GM23338 (cell line): ENCODE data around the gene TMEM119. TPM values are rescaled to one million over a fixed set of nuclear protein-coding genes. Genes with fewer than 3 reads are reported as not detected.

ENCODE experiments used
- ATAC-seq: fragments of 200-7000 bp; cut with Tn5 transposase; 3 replicates; pipeline ENCODE4 v1.9.1; 2020
- DNase-seq: peaks from one replicate; pipeline ENCODE4 v3.0.0-alpha.2; 2015; ENCODE audit warnings: low spot score
- H2AFZ ChIP-seq: fragments of 200-600 bp; sonication (generic); 2 replicates; pipeline ENCODE4 v1.8.0; 2016; ENCODE audit warnings: antibody characterized with exemption, mild to moderate bottlenecking, moderate library complexity
- H3F3A ChIP-seq: fragments of 200-600 bp; sonication (generic); replicated peaks from 2 replicates; pipeline ENCODE4 v1.8.0; 2017; ENCODE audit warnings: antibody characterized with exemption, mixed run types, low read depth
- H3K27ac ChIP-seq: fragments of 200-600 bp; sonication (generic); 2 replicates; pipeline ENCODE4 v1.6.1; 2016; ENCODE audit warnings: low read depth
- H3K27me3 ChIP-seq: fragments of 200-600 bp; sonication (generic); 2 replicates; pipeline ENCODE4 v1.8.0; 2016; ENCODE audit warnings: mild to moderate bottlenecking, mixed run types, moderate library complexity; ENCODE audit not compliant: insufficient read depth
- H3K36me3 ChIP-seq: fragments of 200-600 bp; sonication (generic); 2 replicates; pipeline ENCODE4 v1.8.0; 2016; ENCODE audit warnings: mild to moderate bottlenecking; ENCODE audit not compliant: insufficient read depth
- H3K4me1 ChIP-seq: fragments of 200-600 bp; sonication (generic); 2 replicates; pipeline ENCODE4 v1.8.0; 2016; ENCODE audit warnings: mild to moderate bottlenecking, moderate library complexity; ENCODE audit not compliant: insufficient read depth
- H3K4me2 ChIP-seq: fragments of 200-600 bp; sonication (generic); 2 replicates; pipeline ENCODE4 v1.7.1; 2017; ENCODE audit warnings: mixed run types
- H3K4me3 ChIP-seq: fragments of 200-600 bp; sonication (generic); 2 replicates; pipeline ENCODE4 v1.6.1; 2016; ENCODE audit warnings: mixed run types
- H3K79me2 ChIP-seq: fragments of 200-600 bp; sonication (generic); replicated peaks from 2 replicates; pipeline ENCODE4 v1.8.0; 2017; ENCODE audit warnings: mild to moderate bottlenecking; ENCODE audit not compliant: insufficient read depth
- H3K9me2 ChIP-seq: fragments of 200-600 bp; sonication (generic); 2 replicates; pipeline ENCODE4 v1.8.0; 2017; ENCODE audit not compliant: insufficient read depth
- H4K20me1 ChIP-seq: fragments of 200-600 bp; sonication (generic); replicated peaks from 2 replicates; pipeline ENCODE4 v1.8.0; 2017; ENCODE audit warnings: mild to moderate bottlenecking; ENCODE audit not compliant: insufficient read depth
- H3K27ac Mint-ChIP-seq: 2 replicates; pipeline ENCODE4 v1.8.0; 2020; ENCODE audit warnings: inconsistent platforms, mild to moderate bottlenecking, moderate library complexity, mixed read lengths
- H3K27me3 Mint-ChIP-seq: 3 replicates; pipeline ENCODE4 v1.8.0; 2022; ENCODE audit warnings: low read depth, mild to moderate bottlenecking, moderate library complexity, mixed read lengths, inconsistent platforms; ENCODE audit not compliant: insufficient read depth, poor library complexity
- H3K36me3 Mint-ChIP-seq: 3 replicates; pipeline ENCODE4 v1.8.0; 2021; ENCODE audit warnings: low read depth, mild to moderate bottlenecking, inconsistent platforms, moderate library complexity, mixed read lengths
- H3K4me1 Mint-ChIP-seq: 3 replicates; pipeline ENCODE4 v1.8.0; 2020; ENCODE audit warnings: mild to moderate bottlenecking, inconsistent platforms, mixed read lengths
- H3K4me3 Mint-ChIP-seq: 3 replicates; pipeline ENCODE4 v1.8.0; 2021; ENCODE audit warnings: moderate library complexity, mild to moderate bottlenecking, inconsistent platforms, mixed read lengths
- H3K9me3 Mint-ChIP-seq: 3 replicates; pipeline ENCODE4 v1.8.0; 2020; ENCODE audit warnings: moderate library complexity, mild to moderate bottlenecking, inconsistent platforms, mixed read lengths
- EZH2phosphoT487 ChIP-seq: fragments of 200-600 bp; sonication (generic); IDR thresholded peaks from one replicate; pipeline ENCODE4 v1.8.1; 2018; ENCODE audit warnings: antibody characterized with exemption; ENCODE audit not compliant: unreplicated experiment
- ZNF331 ChIP-seq: fragments of 250-450 bp; sonication (Bioruptor Pico); IDR thresholded peaks from 2 replicates; pipeline ENCODE4 v1.5.0; 2020; ENCODE audit warnings: low read depth, mild to moderate bottlenecking, moderate library complexity
- polyA plus RNA-seq: library from polyadenylated mRNA; unstranded; fragments of >200 nt; fragmentation: Nextera tagmentation; extraction: Ambion mirVana; gene quantifications from 2 replicates; pipeline ENCODE4 v1.2.1, GENCODE V29; 2016
- total RNA-seq: library from RNA; depleted of rRNA; stranded (reverse); fragments of >200 nt; shearing (Covaris generic); gene quantifications from 2 replicates; pipeline ENCODE4 v1.2.3, GENCODE V29; 2014
- TF ChIP-seq, protein P1 (sequence below): fragments of 250-450 bp; sonication (Bioruptor Pico); IDR thresholded peaks from 2 replicates; pipeline ENCODE4 v1.5.0; 2020; ENCODE audit warnings: mild to moderate bottlenecking, moderate library complexity
- TF ChIP-seq, protein P2 (sequence below): IDR thresholded peaks from one replicate; pipeline ENCODE4 v1.6.1; 2018; ENCODE audit warnings: antibody characterized with exemption; ENCODE audit not compliant: unreplicated experiment

Gene TMEM119
- total and polyA plus RNA-seq, 2 experiments from 2014 or later: 0.06 to 0.07 TPM

DNA sequence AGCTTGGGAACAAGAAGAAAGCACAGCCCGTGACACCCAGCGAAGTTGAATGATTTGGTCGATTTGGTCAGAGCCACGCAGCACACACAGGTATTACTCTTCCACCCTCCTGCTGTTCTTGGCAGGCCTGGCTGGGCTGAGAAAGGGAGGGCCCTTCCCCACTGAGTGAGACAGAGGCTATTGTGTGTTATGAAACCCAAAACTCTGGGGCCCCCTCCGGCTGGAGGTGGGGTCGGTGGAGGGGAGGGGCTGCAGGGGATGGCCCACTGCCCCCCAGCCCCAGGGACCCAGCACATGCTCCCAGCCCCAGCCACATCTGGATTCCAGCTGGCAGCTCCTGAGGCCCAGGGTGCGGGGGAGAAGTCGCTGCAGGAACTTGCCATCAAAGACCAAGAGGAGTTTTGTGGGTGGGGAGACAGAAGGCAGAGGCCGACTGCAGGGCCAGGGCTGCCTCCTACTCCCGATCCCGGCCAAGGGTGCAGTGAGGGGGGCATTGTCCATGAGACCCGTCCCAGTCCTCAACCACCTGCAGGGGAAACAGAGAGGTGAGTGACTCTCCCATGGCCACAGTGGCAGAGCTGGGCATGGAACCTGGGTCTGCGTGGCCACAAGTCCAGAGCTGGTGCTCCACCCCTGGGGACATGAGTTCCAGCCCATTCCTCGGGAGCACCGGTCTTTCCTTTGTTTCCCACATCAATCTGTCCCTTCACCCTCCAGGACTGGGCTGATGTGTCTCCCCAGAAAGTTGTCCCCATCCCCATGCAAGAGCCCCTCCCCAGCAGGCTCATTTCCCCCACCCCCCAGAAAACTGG lies 8.7 kb downstream of the TMEM119 start (continued):
- TF ChIP-seq, protein P1, sequence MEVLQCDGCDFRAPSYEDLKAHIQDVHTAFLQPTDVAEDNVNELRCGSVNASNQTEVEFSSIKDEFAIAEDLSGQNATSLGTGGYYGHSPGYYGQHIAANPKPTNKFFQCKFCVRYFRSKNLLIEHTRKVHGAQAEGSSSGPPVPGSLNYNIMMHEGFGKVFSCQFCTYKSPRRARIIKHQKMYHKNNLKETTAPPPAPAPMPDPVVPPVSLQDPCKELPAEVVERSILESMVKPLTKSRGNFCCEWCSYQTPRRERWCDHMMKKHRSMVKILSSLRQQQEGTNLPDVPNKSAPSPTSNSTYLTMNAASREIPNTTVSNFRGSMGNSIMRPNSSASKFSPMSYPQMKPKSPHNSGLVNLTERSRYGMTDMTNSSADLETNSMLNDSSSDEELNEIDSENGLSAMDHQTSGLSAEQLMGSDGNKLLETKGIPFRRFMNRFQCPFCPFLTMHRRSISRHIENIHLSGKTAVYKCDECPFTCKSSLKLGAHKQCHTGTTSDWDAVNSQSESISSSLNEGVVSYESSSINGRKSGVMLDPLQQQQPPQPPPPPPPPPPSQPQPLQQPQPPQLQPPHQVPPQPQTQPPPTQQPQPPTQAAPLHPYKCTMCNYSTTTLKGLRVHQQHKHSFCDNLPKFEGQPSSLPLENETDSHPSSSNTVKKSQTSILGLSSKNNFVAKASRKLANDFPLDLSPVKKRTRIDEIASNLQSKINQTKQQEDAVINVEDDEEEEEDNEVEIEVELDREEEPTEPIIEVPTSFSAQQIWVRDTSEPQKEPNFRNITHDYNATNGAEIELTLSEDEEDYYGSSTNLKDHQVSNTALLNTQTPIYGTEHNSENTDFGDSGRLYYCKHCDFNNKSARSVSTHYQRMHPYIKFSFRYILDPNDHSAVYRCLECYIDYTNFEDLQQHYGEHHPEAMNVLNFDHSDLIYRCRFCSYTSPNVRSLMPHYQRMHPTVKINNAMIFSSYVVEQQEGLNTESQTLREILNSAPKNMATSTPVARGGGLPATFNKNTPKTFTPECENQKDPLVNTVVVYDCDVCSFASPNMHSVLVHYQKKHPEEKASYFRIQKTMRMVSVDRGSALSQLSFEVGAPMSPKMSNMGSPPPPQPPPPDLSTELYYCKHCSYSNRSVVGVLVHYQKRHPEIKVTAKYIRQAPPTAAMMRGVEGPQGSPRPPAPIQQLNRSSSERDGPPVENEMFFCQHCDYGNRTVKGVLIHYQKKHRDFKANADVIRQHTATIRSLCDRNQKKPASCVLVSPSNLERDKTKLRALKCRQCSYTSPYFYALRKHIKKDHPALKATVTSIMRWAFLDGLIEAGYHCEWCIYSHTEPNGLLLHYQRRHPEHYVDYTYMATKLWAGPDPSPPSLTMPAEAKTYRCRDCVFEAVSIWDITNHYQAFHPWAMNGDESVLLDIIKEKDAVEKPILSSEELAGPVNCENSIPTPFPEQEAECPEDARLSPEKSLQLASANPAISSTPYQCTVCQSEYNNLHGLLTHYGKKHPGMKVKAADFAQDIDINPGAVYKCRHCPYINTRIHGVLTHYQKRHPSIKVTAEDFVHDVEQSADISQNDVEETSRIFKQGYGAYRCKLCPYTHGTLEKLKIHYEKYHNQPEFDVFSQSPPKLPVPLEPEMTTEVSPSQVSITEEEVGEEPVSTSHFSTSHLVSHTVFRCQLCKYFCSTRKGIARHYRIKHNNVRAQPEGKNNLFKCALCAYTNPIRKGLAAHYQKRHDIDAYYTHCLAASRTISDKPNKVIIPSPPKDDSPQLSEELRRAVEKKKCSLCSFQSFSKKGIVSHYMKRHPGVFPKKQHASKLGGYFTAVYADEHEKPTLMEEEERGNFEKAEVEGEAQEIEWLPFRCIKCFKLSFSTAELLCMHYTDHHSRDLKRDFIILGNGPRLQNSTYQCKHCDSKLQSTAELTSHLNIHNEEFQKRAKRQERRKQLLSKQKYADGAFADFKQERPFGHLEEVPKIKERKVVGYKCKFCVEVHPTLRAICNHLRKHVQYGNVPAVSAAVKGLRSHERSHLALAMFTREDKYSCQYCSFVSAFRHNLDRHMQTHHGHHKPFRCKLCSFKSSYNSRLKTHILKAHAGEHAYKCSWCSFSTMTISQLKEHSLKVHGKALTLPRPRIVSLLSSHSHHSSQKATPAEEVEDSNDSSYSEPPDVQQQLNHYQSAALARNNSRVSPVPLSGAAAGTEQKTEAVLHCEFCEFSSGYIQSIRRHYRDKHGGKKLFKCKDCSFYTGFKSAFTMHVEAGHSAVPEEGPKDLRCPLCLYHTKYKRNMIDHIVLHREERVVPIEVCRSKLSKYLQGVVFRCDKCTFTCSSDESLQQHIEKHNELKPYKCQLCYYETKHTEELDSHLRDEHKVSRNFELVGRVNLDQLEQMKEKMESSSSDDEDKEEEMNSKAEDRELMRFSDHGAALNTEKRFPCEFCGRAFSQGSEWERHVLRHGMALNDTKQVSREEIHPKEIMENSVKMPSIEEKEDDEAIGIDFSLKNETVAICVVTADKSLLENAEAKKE (CRISPR knock-in tag): no peak

- Histone ChIP-seq H4K20me1 (no peaks in the 10 kb centered on the region), H3K27me3 (no peaks in the 10 kb centered on the region), H3K36me3 (no peaks in the 10 kb centered on the region), H3K27ac (no peak overlapping the region), H3F3A (no peaks in the 10 kb centered on the region), H3K9me2 (no peaks in the 10 kb centered on the region), H3K4me2 (no peak overlapping the region), H3K4me1 (no peaks in the 10 kb centered on the region; the same call in 1 of the 2 replicates), H3K79me2 (no peaks in the 10 kb centered on the region), H2AFZ (no peak overlapping the region), H3K4me3 (no peak overlapping the region)
- Mint-ChIP-seq H3K27ac (no peak overlapping the region), H3K4me3 (no peak overlapping the region), H3K4me1 (peaks cover 22% of the 10 kb centered on the region), H3K27me3 (peaks cover 6% of the 10 kb centered on the region), H3K9me3 (no peaks in the 10 kb centered on the region), H3K36me3 (no peaks in the 10 kb centered on the region)
- no peak for ATAC-seq
- no peak for DNase-seq
- TF ChIP-seq, protein P1 (CRISPR knock-in tag): no peak
- TF ChIP-seq, protein P2, sequence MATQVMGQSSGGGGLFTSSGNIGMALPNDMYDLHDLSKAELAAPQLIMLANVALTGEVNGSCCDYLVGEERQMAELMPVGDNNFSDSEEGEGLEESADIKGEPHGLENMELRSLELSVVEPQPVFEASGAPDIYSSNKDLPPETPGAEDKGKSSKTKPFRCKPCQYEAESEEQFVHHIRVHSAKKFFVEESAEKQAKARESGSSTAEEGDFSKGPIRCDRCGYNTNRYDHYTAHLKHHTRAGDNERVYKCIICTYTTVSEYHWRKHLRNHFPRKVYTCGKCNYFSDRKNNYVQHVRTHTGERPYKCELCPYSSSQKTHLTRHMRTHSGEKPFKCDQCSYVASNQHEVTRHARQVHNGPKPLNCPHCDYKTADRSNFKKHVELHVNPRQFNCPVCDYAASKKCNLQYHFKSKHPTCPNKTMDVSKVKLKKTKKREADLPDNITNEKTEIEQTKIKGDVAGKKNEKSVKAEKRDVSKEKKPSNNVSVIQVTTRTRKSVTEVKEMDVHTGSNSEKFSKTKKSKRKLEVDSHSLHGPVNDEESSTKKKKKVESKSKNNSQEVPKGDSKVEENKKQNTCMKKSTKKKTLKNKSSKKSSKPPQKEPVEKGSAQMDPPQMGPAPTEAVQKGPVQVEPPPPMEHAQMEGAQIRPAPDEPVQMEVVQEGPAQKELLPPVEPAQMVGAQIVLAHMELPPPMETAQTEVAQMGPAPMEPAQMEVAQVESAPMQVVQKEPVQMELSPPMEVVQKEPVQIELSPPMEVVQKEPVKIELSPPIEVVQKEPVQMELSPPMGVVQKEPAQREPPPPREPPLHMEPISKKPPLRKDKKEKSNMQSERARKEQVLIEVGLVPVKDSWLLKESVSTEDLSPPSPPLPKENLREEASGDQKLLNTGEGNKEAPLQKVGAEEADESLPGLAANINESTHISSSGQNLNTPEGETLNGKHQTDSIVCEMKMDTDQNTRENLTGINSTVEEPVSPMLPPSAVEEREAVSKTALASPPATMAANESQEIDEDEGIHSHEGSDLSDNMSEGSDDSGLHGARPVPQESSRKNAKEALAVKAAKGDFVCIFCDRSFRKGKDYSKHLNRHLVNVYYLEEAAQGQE: no peak
- no peak for TF ChIP-seq EZH2phosphoT487
- TF ChIP-seq ZNF331: no peak
Observed at GRCh38 chr12:108587826-108588225, 10.1 kb downstream of the TMEM119 start.
